Neutrophil (primary cell): ENCODE data around the gene HIPK1.
"Not testable (repeated sequence)": the region's sequence is repeated elsewhere in the genome, so short reads cannot be mapped to it uniquely, and the experiment has no call there.

Experiments used
- H3K27ac ChIP-seq: fragments of 200-600 bp; sonication (generic); 2 replicates; pipeline ENCODE4 v1.5.1; 2016; ENCODE audit warnings: mild to moderate bottlenecking, moderate library complexity
- H3K27me3 ChIP-seq: fragments of 200-600 bp; sonication (generic); 2 replicates; pipeline ENCODE4 v1.6.0; 2016; ENCODE audit warnings: mild to moderate bottlenecking
- H3K36me3 ChIP-seq: fragments of 200-600 bp; sonication (generic); 2 replicates; pipeline ENCODE4 v1.5.1; 2017
- H3K4me1 ChIP-seq, 2 experiments: fragments of 200-600 bp in 1 of 2; sonication (generic) in 1 of 2; 1 replicate in 1 of 2; 2 replicates in 1 of 2; pipeline versions ENCODE4 v1.5.1 to v1.6.1; 2013 to 2016; ENCODE audit warnings: low read depth in 1 of 2, low read length in 1 of 2, mild to moderate bottlenecking in 1 of 2, moderate library complexity in 1 of 2; ENCODE audit not compliant: control insufficient read depth in 1 of 2, insufficient read depth in 1 of 2
- H3K4me3 ChIP-seq, 2 experiments: fragments of 200-600 bp in 1 of 2; sonication (generic) in 1 of 2; 1 replicate in 1 of 2; 2 replicates in 1 of 2; pipeline ENCODE4 v1.5.1; 2013 to 2016; ENCODE audit warnings: low read depth in 1 of 2, low read length in 1 of 2, mild to moderate bottlenecking in 1 of 2, moderate library complexity in 1 of 2
- H3K9me3 ChIP-seq: fragments of 200-600 bp; sonication (generic); 2 replicates; pipeline ENCODE4 v1.5.1; 2016
- CTCF ChIP-seq: fragments of 200-600 bp; sonication (generic); IDR thresholded peaks from 2 replicates; pipeline ENCODE4 v1.5.1; 2016; ENCODE audit warnings: antibody characterized with exemption

Gene HIPK1

GRCh38 chr1:114008993-114009392 lies 79.9 kb downstream of the HIPK1 start:
- no peak for TF ChIP-seq CTCF
- no peaks in the 10 kb centered on the region for H3K4me1 ChIP-seq
- H3K27ac ChIP-seq = no peak overlapping the region
- peaks cover 23% of the 10 kb centered on the region for H3K27me3 ChIP-seq
- H3K36me3 ChIP-seq = no peaks in the 10 kb centered on the region
- no peak overlapping the region for H3K4me3 ChIP-seq
- no peaks in the 10 kb centered on the region for H3K9me3 ChIP-seq

- TF ChIP-seq CTCF = no peak
- Histone ChIP-seq H3K36me3 (no peaks in the 10 kb centered on the region), H3K27me3 (peaks cover 19% of the 10 kb centered on the region), H3K9me3 (no peaks in the 10 kb centered on the region), H3K27ac (no peak overlapping the region), H3K4me1 (no peaks in the 10 kb centered on the region), H3K4me3 (no peak overlapping the region)
Observed at GRCh38 chr1:114009393-114009792, 80.3 kb downstream of the HIPK1 start.

- no peak for TF ChIP-seq CTCF
- H3K4me3 ChIP-seq = no peak overlapping the region
- no peaks in the 10 kb centered on the region for H3K4me1 ChIP-seq
- no peak overlapping the region for H3K27ac ChIP-seq
- no peaks in the 10 kb centered on the region for H3K9me3 ChIP-seq
- peaks cover 21% of the 10 kb centered on the region for H3K27me3 ChIP-seq
- no peaks in the 10 kb centered on the region for H3K36me3 ChIP-seq
Observed at GRCh38 chr1:114010433-114011184, 81.5 kb downstream of the HIPK1 start.

- H3K9me3 ChIP-seq = no peaks in the 10 kb centered on the region
- no peak overlapping the region for H3K4me3 ChIP-seq
- no peak for TF ChIP-seq CTCF
- H3K27me3 ChIP-seq = peaks cover 21% of the 10 kb centered on the region
- no peaks in the 10 kb centered on the region for H3K4me1 ChIP-seq
- no peak overlapping the region for H3K27ac ChIP-seq
- no peaks in the 10 kb centered on the region for H3K36me3 ChIP-seq
Observed at GRCh38 chr1:114011796-114012195, 82.7 kb downstream of the HIPK1 start.

GRCh38 chr1:114015075-114015474 lies 86.0 kb downstream of the HIPK1 start:
- no peak for TF ChIP-seq CTCF
- no peaks in the 10 kb centered on the region for H3K9me3 ChIP-seq
- no peak overlapping the region for H3K27ac ChIP-seq
- H3K4me3 ChIP-seq = no peak overlapping the region
- no peaks in the 10 kb centered on the region for H3K4me1 ChIP-seq
- H3K27me3 ChIP-seq = peaks cover 13% of the 10 kb centered on the region
- no peaks in the 10 kb centered on the region for H3K36me3 ChIP-seq

GRCh38 chr1:114019724-114020123 lies 90.6 kb downstream of the HIPK1 start:
- H3K36me3 ChIP-seq = not testable (repeated sequence)

More at GRCh38 chr1:114019724-114020123, 90.6 kb downstream of the HIPK1 start:
- not testable (repeated sequence) for H3K27ac ChIP-seq, H3K4me3 ChIP-seq, H3K27me3 ChIP-seq, H3K4me1 ChIP-seq, H3K9me3 ChIP-seq
